ENCODE results near the gene IDH3G. TPM values are rescaled to one million over a fixed set of nuclear protein-coding genes. Genes with fewer than 3 reads are reported as not detected.

IDH3G gene
- total and polyA plus RNA-seq, 4 donors, result 33.3 to 72.5 (median 47.6) TPM

DNA sequence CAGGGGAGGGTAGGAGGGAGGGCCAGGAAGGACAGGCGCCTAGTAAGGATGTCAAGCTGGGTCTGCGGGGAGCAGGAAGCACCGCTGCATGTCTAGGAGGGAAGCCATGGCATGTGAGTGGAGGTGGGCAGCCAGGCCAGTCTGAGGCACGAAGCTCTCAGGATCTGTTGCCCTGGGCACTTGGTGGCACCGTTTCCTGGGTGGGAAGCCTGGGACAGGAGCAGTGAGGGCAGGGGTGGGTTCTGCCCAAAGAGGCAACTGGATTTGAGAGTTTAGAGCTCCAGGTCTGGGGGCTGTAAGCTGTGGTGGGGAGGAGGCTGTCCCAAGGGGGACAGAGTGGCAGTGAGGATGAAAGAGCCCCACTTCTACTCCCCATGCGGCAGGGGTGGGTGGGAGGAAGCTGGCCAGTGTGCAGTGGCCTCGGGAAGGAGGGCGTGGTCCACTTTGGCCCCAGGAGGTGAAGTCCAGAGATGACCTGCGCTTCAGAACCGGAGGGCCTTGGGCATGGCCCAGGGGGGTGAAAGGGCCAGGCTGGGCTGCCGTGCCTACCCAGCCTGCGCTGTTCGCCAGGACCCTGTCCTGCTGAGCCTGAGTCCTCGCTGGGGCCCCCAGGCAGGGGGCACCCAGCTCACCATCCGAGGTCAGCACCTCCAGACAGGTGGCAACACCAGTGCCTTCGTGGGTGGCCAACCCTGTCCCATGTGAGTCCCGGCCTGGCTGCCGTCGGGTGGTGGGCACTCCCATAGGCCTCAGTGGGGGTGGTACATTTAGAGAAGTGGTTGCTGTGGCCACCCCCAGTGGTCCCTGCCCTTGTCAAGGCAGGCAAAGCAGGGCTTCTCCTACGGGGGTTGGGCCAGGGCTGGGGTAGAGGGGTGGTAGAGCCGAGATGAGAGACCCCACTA lies 21.6 kb downstream of the IDH3G start:
- ATAC-seq (ENCODE audit: low FRiP score), result no peak
- WGBS, 2 donors, result 84 to 87% methylated on average over 18 to 21 of the region's 21 CpGs
- no peak overlapping the region for H3K4me3 ChIP-seq (ENCODE audit: low read length in 2 of 2)
- DNase-seq, result no peak
- intact Hi-C loops (cut with DNase I), result no loop called here
- no peak overlapping the region for H3K27ac ChIP-seq (ENCODE audit: low read depth in 1 of 2, low read length in 2 of 2)
- no peaks in the 10 kb centered on the region for H3K27me3 ChIP-seq (ENCODE audit: control insufficient read depth in 1 of 2, insufficient read depth in 2 of 2, low read length in 1 of 2)
- H3K4me1 ChIP-seq (ENCODE audit: control insufficient read depth in 1 of 2, insufficient read depth in 2 of 2, low read length in 2 of 2), result no peaks in the 10 kb centered on the region
- no peaks in the 10 kb centered on the region for H3K9me3 ChIP-seq (ENCODE audit: control insufficient read depth, low read length)
- H3K36me3 ChIP-seq (ENCODE audit: control insufficient read depth in 1 of 2, insufficient read depth in 2 of 2, low read length in 1 of 2), result no peaks in the 10 kb centered on the region

DNA sequence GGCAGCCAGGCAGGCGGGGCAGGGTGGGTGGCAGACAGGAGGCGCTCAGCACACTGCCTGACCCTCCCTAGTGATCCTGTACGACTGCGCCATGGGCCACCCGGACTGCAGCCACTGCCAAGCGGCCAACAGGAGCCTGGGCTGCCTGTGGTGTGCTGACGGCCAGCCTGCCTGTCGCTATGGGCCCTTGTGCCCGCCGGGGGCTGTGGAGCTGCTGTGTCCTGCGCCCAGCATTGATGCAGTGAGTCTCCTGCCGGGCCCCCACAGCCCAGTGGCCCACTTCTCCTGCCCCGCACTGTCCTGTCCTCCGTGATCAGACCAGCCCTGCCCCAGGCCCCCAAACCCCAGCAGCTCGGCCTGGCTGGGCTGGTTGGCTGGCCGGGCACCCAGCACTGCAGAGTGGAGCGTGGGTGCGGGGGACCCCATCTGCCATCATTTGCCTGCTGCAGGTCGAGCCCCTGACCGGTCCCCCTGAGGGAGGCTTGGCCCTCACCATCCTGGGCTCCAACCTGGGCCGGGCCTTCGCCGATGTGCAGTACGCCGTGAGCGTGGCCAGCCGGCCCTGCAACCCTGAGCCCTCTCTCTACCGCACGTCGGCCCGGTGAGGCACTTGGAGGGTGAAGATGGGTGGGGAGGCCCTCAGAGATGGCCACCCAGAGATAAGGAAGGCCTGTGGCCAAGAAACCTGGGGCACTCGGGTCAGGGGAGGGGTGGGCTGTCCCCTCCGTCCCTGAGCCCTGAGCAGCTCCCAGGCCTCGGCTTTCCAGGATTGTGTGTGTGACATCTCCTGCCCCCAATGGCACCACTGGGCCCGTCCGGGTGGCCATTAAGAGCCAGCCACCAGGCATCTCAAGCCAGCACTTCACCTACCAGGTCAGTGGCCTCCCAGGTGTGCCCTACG lies 22.5 kb downstream of the IDH3G start:
- Histone ChIP-seq H3K4me3 (ENCODE audit: low read length in 2 of 2) (no peak overlapping the region), H3K27me3 (ENCODE audit: control insufficient read depth in 1 of 2, insufficient read depth in 2 of 2, low read length in 1 of 2) (no peaks in the 10 kb centered on the region), H3K27ac (ENCODE audit: low read depth in 1 of 2, low read length in 2 of 2) (no peak overlapping the region), H3K4me1 (ENCODE audit: control insufficient read depth in 1 of 2, insufficient read depth in 2 of 2, low read length in 2 of 2) (no peaks in the 10 kb centered on the region), H3K36me3 (ENCODE audit: control insufficient read depth in 1 of 2, insufficient read depth in 2 of 2, low read length in 1 of 2) (no peaks in the 10 kb centered on the region), H3K9me3 (ENCODE audit: control insufficient read depth, low read length) (no peaks in the 10 kb centered on the region)
- WGBS, 2 donors, result 81 to 90% methylated on average over 32 to 37 of the region's 37 CpGs
- DNase-seq (peak in 1 of 2 donors; percentile 33), ATAC-seq (ENCODE audit: low FRiP score) (no peak)
- intact Hi-C loops (cut with DNase I), result no loop called here

GRCh38 chrX:153770601-153771414 lies 23.4 kb downstream of the IDH3G start:
- ATAC-seq (ENCODE audit: low FRiP score) (no peak), DNase-seq (peak in 1 of 2 donors; percentile 41)
- Histone ChIP-seq H3K4me1 (ENCODE audit: control insufficient read depth in 1 of 2, insufficient read depth in 2 of 2, low read length in 2 of 2) (no peaks in the 10 kb centered on the region), H3K27ac (ENCODE audit: low read depth in 1 of 2, low read length in 2 of 2) (no peak overlapping the region), H3K27me3 (ENCODE audit: control insufficient read depth in 1 of 2, insufficient read depth in 2 of 2, low read length in 1 of 2) (no peaks in the 10 kb centered on the region), H3K9me3 (ENCODE audit: control insufficient read depth, low read length) (no peaks in the 10 kb centered on the region), H3K4me3 (ENCODE audit: low read length in 2 of 2) (no peak overlapping the region), H3K36me3 (ENCODE audit: control insufficient read depth in 1 of 2, insufficient read depth in 2 of 2, low read length in 1 of 2) (no peaks in the 10 kb centered on the region)
- WGBS, 2 donors, result 85 to 94% methylated on average over 18 of the region's 18 CpGs
- intact Hi-C loops (cut with DNase I), result no loop called here

- Histone ChIP-seq H3K4me3 (ENCODE audit: low read length in 2 of 2) (no peak overlapping the region), H3K9me3 (ENCODE audit: control insufficient read depth, low read length) (no peaks in the 10 kb centered on the region), H3K27ac (ENCODE audit: low read depth in 1 of 2, low read length in 2 of 2) (no peak overlapping the region), H3K4me1 (ENCODE audit: control insufficient read depth in 1 of 2, insufficient read depth in 2 of 2, low read length in 2 of 2) (no peaks in the 10 kb centered on the region), H3K27me3 (ENCODE audit: control insufficient read depth in 1 of 2, insufficient read depth in 2 of 2, low read length in 1 of 2) (no peaks in the 10 kb centered on the region), H3K36me3 (ENCODE audit: control insufficient read depth in 1 of 2, insufficient read depth in 2 of 2, low read length in 1 of 2) (no peaks in the 10 kb centered on the region)
- 90% methylated on average over 25 of the region's 25 CpGs for WGBS, 2 donors
- DNase-seq (peak in 1 of 2 donors; percentile 40), ATAC-seq (ENCODE audit: low FRiP score) (no peak)
- intact Hi-C loops (cut with DNase I), result no loop called here
Measured at GRCh38 chrX:153769865-153770600, 24.1 kb downstream of the IDH3G start.

GRCh38 chrX:153769158-153769864 lies 24.9 kb downstream of the IDH3G start:
- WGBS, 2 donors, result 87 to 95% methylated on average over 22 to 23 of the region's 23 CpGs
- Histone ChIP-seq H3K4me3 (ENCODE audit: low read length in 2 of 2) (no peak overlapping the region), H3K27me3 (ENCODE audit: control insufficient read depth in 1 of 2, insufficient read depth in 2 of 2, low read length in 1 of 2) (no peaks in the 10 kb centered on the region), H3K4me1 (ENCODE audit: control insufficient read depth in 1 of 2, insufficient read depth in 2 of 2, low read length in 2 of 2) (no peaks in the 10 kb centered on the region), H3K9me3 (ENCODE audit: control insufficient read depth, low read length) (no peaks in the 10 kb centered on the region), H3K27ac (ENCODE audit: low read depth in 1 of 2, low read length in 2 of 2) (no peak overlapping the region), H3K36me3 (ENCODE audit: control insufficient read depth in 1 of 2, insufficient read depth in 2 of 2, low read length in 1 of 2) (no peaks in the 10 kb centered on the region)
- intact Hi-C loops (cut with DNase I), result no loop called here
- DNase-seq (peak; percentile 36 to 70), ATAC-seq (ENCODE audit: low FRiP score) (no peak)

DNA sequence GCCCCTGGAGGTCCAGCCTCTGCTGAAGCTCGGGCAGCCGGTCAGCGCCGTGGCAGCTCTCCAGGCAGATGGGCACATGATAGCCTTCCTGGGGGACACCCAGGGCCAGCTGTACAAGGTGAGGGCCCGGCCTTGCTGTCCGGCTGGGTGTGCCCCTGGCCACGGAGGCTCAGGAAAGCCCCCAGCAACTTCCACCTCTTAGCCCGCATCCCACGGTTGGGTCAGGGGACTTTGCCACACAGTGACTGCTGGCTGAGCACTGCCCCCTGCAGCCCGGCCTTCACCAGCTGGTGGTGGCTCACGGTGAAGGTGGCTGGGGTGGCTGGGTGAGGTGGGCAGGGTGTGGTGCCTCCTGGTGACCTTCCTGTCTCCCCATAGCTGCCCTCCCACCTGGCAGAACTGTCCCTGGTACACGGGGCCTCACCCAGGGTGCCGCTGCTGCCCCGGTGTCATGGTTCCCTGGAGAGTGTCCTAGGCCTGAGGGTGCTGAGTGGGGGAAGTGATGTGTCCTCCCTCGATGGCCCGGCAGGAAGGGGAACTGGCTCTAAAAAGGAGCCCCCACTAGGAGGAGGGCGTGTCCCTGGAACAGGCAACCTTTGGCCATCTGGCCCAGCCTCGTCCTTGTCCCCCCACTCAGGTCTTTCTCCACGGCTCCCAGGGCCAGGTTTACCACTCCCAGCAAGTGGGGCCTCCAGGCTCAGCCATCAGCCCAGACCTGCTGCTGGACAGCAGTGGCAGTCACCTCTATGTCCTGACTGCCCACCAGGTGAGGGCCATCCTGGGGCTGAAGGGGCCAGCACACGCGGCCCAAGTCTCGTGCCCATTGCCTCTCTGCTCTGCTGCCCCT lies 25.6 kb downstream of the IDH3G start:
- Histone ChIP-seq H3K4me1 (ENCODE audit: control insufficient read depth in 1 of 2, insufficient read depth in 2 of 2, low read length in 2 of 2) (no peaks in the 10 kb centered on the region), H3K4me3 (ENCODE audit: low read length in 2 of 2) (no peak overlapping the region), H3K27ac (ENCODE audit: low read depth in 1 of 2, low read length in 2 of 2) (no peak overlapping the region), H3K36me3 (ENCODE audit: control insufficient read depth in 1 of 2, insufficient read depth in 2 of 2, low read length in 1 of 2) (no peaks in the 10 kb centered on the region), H3K9me3 (ENCODE audit: control insufficient read depth, low read length) (no peaks in the 10 kb centered on the region), H3K27me3 (ENCODE audit: control insufficient read depth in 1 of 2, insufficient read depth in 2 of 2, low read length in 1 of 2) (no peaks in the 10 kb centered on the region)
- 87% methylated on average over 22 of the region's 22 CpGs for WGBS, 2 donors
- ATAC-seq (ENCODE audit: low FRiP score), result no peak
- peak; percentile 44 to 73 for DNase-seq
- intact Hi-C loops (cut with DNase I), result no loop called here

GRCh38 chrX:153767674-153768055 lies 26.5 kb downstream of the IDH3G start:
- intact Hi-C loops (cut with DNase I), result no loop called here
- Histone ChIP-seq H3K9me3 (ENCODE audit: control insufficient read depth, low read length) (no peaks in the 10 kb centered on the region), H3K4me1 (ENCODE audit: control insufficient read depth in 1 of 2, insufficient read depth in 2 of 2, low read length in 2 of 2) (no peaks in the 10 kb centered on the region), H3K27me3 (ENCODE audit: control insufficient read depth in 1 of 2, insufficient read depth in 2 of 2, low read length in 1 of 2) (no peaks in the 10 kb centered on the region), H3K27ac (ENCODE audit: low read depth in 1 of 2, low read length in 2 of 2) (no peak overlapping the region), H3K36me3 (ENCODE audit: control insufficient read depth in 1 of 2, insufficient read depth in 2 of 2, low read length in 1 of 2) (no peaks in the 10 kb centered on the region), H3K4me3 (ENCODE audit: low read length in 2 of 2) (no peak overlapping the region)
- 94 to 97% methylated on average over 17 to 20 of the region's 20 CpGs for WGBS, 2 donors
- ATAC-seq (ENCODE audit: low FRiP score) (no peak), DNase-seq (peak; percentile 41 to 74)
